T-cell (primary cell): ENCODE results near the gene STXBP1. TPM values are rescaled to one million over a fixed set of nuclear protein-coding genes. Genes with fewer than 3 reads are reported as not detected.

Experiments used
- ATAC-seq, 4 experiments: fragments of 200-7000 bp in 3 of 4; fragments of 150-1000 bp in 1 of 4; cut with Tn5 transposase; replicated peaks in 1 of 4; 1 replicate in 3 of 4; 2 replicates in 1 of 4; pipeline ENCODE4 v1.10.0; 2021; ENCODE audit warnings: moderate library complexity in 3 of 4, mild to moderate bottlenecking in 2 of 4, moderate number of reproducible peaks in 1 of 4
- CTCF ChIA-PET, 2 donors: fragments of 300-600 bp; sonication (Branson Sonifier 250); formaldehyde crosslinking; loops; one replicate each; lab custom pipeline; 2022; ENCODE audit warnings: antibody characterized with exemption in 2 of 2; lab: Charles Lee
- POLR2A ChIA-PET, 2 donors: fragments of 300-600 bp; sonication (Branson Sonifier 250); formaldehyde crosslinking; loops; one replicate each; lab custom pipeline; 2022; ENCODE audit warnings: antibody characterized with exemption in 2 of 2; lab: Charles Lee
- DNase-seq, 35 experiments: peaks; one replicate each; pipeline versions ENCODE4 v3.0.0 to v3.0.0-alpha.2; 2013 to 2023
- H3K27ac ChIP-seq: one replicate; pipeline ENCODE4 v1.5.1; 2013; ENCODE audit warnings: low read length
- H3K27me3 ChIP-seq, 2 experiments: replicated peaks in 1 of 2; 1 replicate in 1 of 2; 2 replicates in 1 of 2; pipeline versions ENCODE4 v1.6.1 to v1.7.0; 2013; ENCODE audit warnings: low read length in 1 of 2, mixed read lengths in 1 of 2; ENCODE audit not compliant: control insufficient read depth in 2 of 2, insufficient read depth in 2 of 2; ENCODE audit errors: extremely low read depth in 1 of 2
- H3K36me3 ChIP-seq, 2 donors: 1 replicate in 1 of 2; 2 replicates in 1 of 2; pipeline versions ENCODE4 v1.6.1 to v1.7.0; 2013; ENCODE audit warnings: low read length in 1 of 2; ENCODE audit not compliant: control insufficient read depth in 2 of 2, insufficient read depth in 1 of 2; ENCODE audit errors: extremely low read depth in 1 of 2
- H3K4me1 ChIP-seq, 2 experiments: 1 replicate in 1 of 2; 2 replicates in 1 of 2; pipeline versions ENCODE4 v1.6.1 to v1.7.0; 2013; ENCODE audit warnings: low read length in 2 of 2, mixed read lengths in 1 of 2; ENCODE audit not compliant: insufficient read depth in 2 of 2, control insufficient read depth in 1 of 2; ENCODE audit errors: extremely low read depth in 1 of 2
- H3K4me3 ChIP-seq, 2 donors: 1 replicate in 1 of 2; 2 replicates in 1 of 2; pipeline versions ENCODE4 v1.5.1 to v1.7.0; 2013; ENCODE audit warnings: mild to moderate bottlenecking in 2 of 2, low read length in 1 of 2, moderate library complexity in 1 of 2; ENCODE audit not compliant: control insufficient read depth in 1 of 2; ENCODE audit errors: extremely low read depth in 1 of 2
- H3K9me3 ChIP-seq: 2 replicates; pipeline ENCODE4 v1.7.0; 2013
- H3K27ac Mint-ChIP-seq, 2 donors: one replicate each; pipeline ENCODE4 v1.8.0; 2020 to 2021; ENCODE audit warnings: mild to moderate bottlenecking in 2 of 2, mixed read lengths in 2 of 2
- H3K27me3 Mint-ChIP-seq, 2 donors: one replicate each; pipeline ENCODE4 v1.8.0; 2021 to 2022; ENCODE audit warnings: mixed read lengths in 2 of 2
- H3K36me3 Mint-ChIP-seq: one replicate; pipeline ENCODE4 v1.8.0; 2021; ENCODE audit warnings: mixed read lengths
- H3K4me1 Mint-ChIP-seq, 3 donors: one replicate each; pipeline ENCODE4 v1.8.0; 2020 to 2022; ENCODE audit warnings: mixed read lengths in 3 of 3, mild to moderate bottlenecking in 1 of 3
- H3K4me3 Mint-ChIP-seq, 3 donors: one replicate each; pipeline ENCODE4 v1.8.0; 2020 to 2022; ENCODE audit warnings: mild to moderate bottlenecking in 3 of 3, mixed read lengths in 3 of 3, moderate library complexity in 3 of 3
- H3K9me3 Mint-ChIP-seq, 3 donors: one replicate each; pipeline ENCODE4 v1.8.0; 2020 to 2022; ENCODE audit warnings: mixed read lengths in 3 of 3
- WGBS: methylation state at CpG from one replicate; pipeline ENCODE4 v1.1.5; 2013; ENCODE audit warnings: missing lambda C conversion rate; ENCODE audit not compliant: insufficient coverage; 5-methylcytosine and 5-hydroxymethylcytosine counted together
- total RNA-seq, 35 experiments: library from RNA in 6 of 35; stranded (reverse) in 6 of 35; fragments of 120-200 nt in 1 of 35; gene quantifications; one replicate each; pipeline versions ENCODE4 v1.2.1 to v1.2.4 and lab custom pipeline; 2013 to 2026

The STXBP1 gene
- total RNA-seq, 5 donors from 2014 or later (not counting 1 experiment from before 2014, with no cell fraction given): 3.8 to 18.2 (median 17.3) TPM

DNA sequence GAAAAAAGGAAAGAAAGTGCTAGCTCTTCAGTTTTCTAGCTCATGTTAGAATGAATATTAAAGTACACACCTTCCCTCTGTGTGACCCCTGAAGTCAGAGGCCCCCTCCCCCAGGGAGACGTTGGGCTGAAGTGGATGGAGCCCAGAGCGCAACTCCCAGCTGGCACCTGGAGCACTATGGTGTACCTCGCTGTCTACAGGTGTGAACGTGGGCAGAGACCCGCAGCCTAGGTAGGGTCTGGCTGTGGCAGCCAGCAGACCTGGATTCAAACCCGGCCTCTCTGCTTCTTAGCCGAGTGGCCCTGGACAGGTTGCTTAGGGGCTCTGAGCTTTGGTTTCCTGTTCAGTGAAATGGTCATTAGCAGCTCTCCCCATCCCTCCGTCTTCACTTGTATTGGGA lies 116.7 kb downstream of the STXBP1 start:
- H3K4me3 ChIP-seq: no peak overlapping the region
- peaks cover 0 to 2% of the 10 kb centered on the region in 2 experiments for H3K4me1 ChIP-seq
- H3K36me3 Mint-ChIP-seq: peaks cover 6% of the 10 kb centered on the region
- 95% methylated on average over 4 of the region's 8 CpGs for WGBS
- no peak overlapping the region for H3K27ac Mint-ChIP-seq
- no peaks in the 10 kb centered on the region for H3K27me3 Mint-ChIP-seq
- no peaks in the 10 kb centered on the region for H3K9me3 ChIP-seq
- H3K36me3 ChIP-seq: peaks cover 12% of the 10 kb centered on the region in 2 donors
- H3K9me3 Mint-ChIP-seq: no peaks in the 10 kb centered on the region
- ChIA-PET POLR2A (interaction anchor here in 1 of 2 donors (0.6 kb wide), 2 partner anchors 120 to 151 kb away, joined by 5 read pairs; no protein-coding TSS in a partner anchor), CTCF (interaction anchor here in 1 of 2 donors (0.5 kb wide), 1 partner anchor 340 kb away, joined by 4 read pairs; no protein-coding TSS in a partner anchor)
- no peak overlapping the region for H3K4me3 Mint-ChIP-seq
- no peaks in the 10 kb centered on the region for H3K27me3 ChIP-seq
- no peak overlapping the region for H3K27ac ChIP-seq
- no peak for ATAC-seq
- peaks cover 0 to 3% (median 3%) of the 10 kb centered on the region in 3 donors for H3K4me1 Mint-ChIP-seq
- DNase-seq: no peak

DNA sequence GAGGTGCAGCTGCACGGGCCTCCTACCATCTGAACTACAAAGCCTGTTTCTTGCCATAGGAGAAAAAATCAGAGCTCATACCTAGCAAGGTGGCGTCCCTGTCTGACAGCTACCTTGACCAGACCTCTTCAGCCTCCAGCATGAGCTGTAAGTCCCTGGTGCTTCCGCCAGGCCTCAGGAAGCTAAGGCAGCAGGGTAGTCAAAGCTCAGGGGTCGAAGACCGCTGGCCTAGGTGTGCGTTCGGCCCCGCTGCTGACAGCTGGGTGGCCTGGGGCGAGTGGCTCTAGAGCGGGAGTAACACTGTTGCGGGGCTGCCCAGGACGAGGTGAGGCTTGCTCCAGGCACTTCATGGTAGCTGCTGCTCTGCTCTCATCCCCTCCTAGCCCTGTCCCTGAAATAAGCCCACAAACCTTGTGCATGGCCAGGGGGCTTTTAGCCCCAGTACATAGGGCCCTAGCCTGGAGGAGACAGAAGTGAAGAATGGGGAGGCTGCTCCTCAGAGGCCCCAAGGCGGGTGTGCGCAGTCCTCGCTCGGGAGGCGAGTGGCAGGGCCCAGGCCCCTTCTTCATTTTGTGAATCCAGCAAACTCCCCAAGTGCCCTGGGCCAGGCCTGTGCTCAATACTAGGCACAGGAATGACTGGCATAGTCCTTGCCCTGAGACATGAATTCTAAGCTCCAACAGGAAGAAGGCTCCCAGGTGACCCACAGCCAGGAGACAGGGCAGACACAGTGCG lies 117.6 kb downstream of the STXBP1 start:
- H3K27ac Mint-ChIP-seq: no peak overlapping the region
- peaks cover 0 to 11% (median 11%) of the 10 kb centered on the region in 3 donors for H3K4me1 Mint-ChIP-seq
- H3K4me3 Mint-ChIP-seq: no peak overlapping the region
- ATAC-seq (no peak), DNase-seq (no peak)
- H3K36me3 Mint-ChIP-seq: peaks cover 6% of the 10 kb centered on the region
- Histone ChIP-seq H3K27me3 (no peaks in the 10 kb centered on the region), H3K36me3 (peaks cover 12% of the 10 kb centered on the region in 2 donors), H3K27ac (no peak overlapping the region), H3K9me3 (no peaks in the 10 kb centered on the region), H3K4me1 (peaks cover 0 to 11% of the 10 kb centered on the region in 2 experiments), H3K4me3 (no peak overlapping the region)
- H3K9me3 Mint-ChIP-seq: no peaks in the 10 kb centered on the region
- ChIA-PET POLR2A (interaction anchor here in 1 of 2 donors (0.6 kb wide), 1 partner anchor 119 kb away, joined by 5 read pairs; no protein-coding TSS in a partner anchor), CTCF (interaction anchor here in 1 of 2 donors (0.6 kb wide), 1 partner anchor 49 kb away, joined by 3 read pairs; the partner anchor contains the start of gene SH2D3C)
- H3K27me3 Mint-ChIP-seq: no peaks in the 10 kb centered on the region
- WGBS: 94% methylated on average over 12 of the region's 18 CpGs

DNA sequence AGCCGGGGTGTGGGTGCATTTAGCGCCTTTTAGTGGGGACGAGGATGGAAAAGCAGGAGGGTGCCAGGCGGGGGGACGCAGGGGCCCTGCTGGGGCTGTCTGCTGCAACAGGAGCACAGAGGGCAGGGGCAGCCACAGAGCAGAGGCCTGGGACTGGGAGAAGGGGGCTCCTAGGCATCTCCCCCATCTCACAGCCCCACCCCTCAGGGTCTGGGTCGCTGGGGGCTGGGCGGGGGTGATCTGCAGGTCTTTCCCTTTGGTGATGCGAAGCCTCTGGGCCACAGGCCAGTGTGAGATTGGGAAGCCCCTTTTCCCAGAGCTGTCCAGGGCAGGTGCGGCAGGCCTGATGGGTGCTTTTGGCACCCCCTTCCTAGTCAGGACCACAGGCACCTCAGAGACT lies 118.2 kb downstream of the STXBP1 start:
- CTCF ChIA-PET: no interaction called here

DNA sequence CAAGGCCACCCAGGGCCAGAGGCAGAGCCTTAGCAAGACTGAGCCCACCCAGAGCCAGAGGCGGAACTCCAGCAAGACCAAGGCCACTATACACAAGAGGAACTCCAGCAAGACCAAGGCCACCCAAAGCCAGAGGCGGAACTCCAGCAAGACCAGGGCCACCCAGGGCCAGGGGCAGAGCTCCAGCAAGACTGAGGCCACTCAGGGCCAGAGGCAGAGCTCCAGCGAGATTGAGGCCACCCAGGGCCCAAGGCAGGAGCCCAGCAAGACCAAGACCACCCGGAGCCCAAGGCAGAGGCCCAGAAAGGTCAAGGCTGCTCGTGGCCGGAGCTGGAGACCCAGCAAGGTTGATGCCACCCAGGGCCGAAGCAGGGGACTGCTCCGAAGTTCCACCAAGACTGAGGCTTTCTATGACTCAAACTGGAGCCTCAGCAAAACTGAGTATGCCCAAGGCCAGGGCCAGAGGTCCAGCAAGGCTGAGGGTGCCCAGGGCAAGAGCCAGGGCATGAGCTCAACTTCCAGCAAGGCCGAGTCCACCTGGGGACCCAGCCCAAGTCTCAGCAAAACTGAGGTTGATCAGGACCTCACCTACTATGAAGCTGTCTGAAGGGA lies 118.8 kb downstream of the STXBP1 start:
- ChIA-PET CTCF (no interaction called here), POLR2A (interaction anchor here in 1 of 2 donors (0.6 kb wide), 1 partner anchor 61 kb away, joined by 5 read pairs; no protein-coding TSS in a partner anchor)
- Mint-ChIP-seq H3K27me3 (no peaks in the 10 kb centered on the region), H3K4me3 (no peak overlapping the region), H3K36me3 (peaks cover 6% of the 10 kb centered on the region), H3K9me3 (no peaks in the 10 kb centered on the region), H3K27ac (no peak overlapping the region), H3K4me1 (peaks cover 5 to 18% (median 17%) of the 10 kb centered on the region in 3 donors)
- H3K4me1 ChIP-seq: peaks cover 2 to 19% of the 10 kb centered on the region in 2 experiments
- no peak overlapping the region for H3K4me3 ChIP-seq
- H3K27ac ChIP-seq: no peak overlapping the region
- DNase-seq (no peak), ATAC-seq (no peak)
- no peaks in the 10 kb centered on the region for H3K27me3 ChIP-seq
- H3K9me3 ChIP-seq: no peaks in the 10 kb centered on the region
- H3K36me3 ChIP-seq: peaks cover 12% of the 10 kb centered on the region in 2 donors
- 85% methylated on average over 9 of the region's 9 CpGs for WGBS

More for the DNA sequence above, 118.2 kb downstream of the STXBP1 start:
- no peaks in the 10 kb centered on the region for H3K27me3 ChIP-seq
- H3K4me3 ChIP-seq: no peak overlapping the region
- ATAC-seq (no peak), DNase-seq (no peak)
- H3K36me3 ChIP-seq: peaks cover 12% of the 10 kb centered on the region in 2 donors
- H3K4me1 Mint-ChIP-seq: peaks cover under 1 to 12% (median 12%) of the 10 kb centered on the region in 3 donors
- POLR2A ChIA-PET: no interaction called here
- H3K9me3 ChIP-seq: no peaks in the 10 kb centered on the region
- no peaks in the 10 kb centered on the region for H3K27me3 Mint-ChIP-seq
- 96% methylated on average over 6 of the region's 9 CpGs for WGBS
- H3K9me3 Mint-ChIP-seq: no peaks in the 10 kb centered on the region
- H3K27ac Mint-ChIP-seq: no peak overlapping the region
- no peak overlapping the region for H3K4me3 Mint-ChIP-seq
- peaks cover 6% of the 10 kb centered on the region for H3K36me3 Mint-ChIP-seq
- no peak overlapping the region for H3K27ac ChIP-seq
- peaks cover 0 to 13% of the 10 kb centered on the region in 2 experiments for H3K4me1 ChIP-seq

DNA sequence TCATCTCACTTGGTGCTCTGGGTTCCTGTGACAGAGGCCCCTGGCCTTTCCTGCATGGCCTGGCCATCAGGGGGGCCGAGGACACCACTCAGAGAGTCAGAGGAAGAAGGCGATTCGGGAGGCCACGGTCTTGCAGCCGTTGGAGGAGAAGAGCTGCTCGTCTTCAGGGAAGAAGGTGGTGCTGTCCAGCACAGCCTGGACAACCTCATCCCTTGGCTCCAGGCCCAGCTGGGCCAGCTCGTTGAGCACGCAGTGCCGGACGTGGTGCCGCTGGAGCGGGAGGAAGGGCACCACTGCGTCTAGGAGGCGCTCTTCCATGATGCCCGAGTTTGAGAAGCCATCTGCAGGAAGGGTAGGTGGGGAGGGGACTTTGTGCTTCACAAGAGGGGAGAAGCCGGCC lies 119.9 kb downstream of the STXBP1 start:
- peaks cover 5 to 19% (median 17%) of the 10 kb centered on the region in 3 donors for H3K4me1 Mint-ChIP-seq
- POLR2A ChIA-PET: no interaction called here
- ATAC-seq (no peak), DNase-seq (no peak)
- Histone ChIP-seq H3K4me3 (no peak overlapping the region), H3K4me1 (peaks cover 2 to 23% of the 10 kb centered on the region in 2 experiments), H3K27ac (no peak overlapping the region), H3K27me3 (no peaks in the 10 kb centered on the region), H3K9me3 (no peaks in the 10 kb centered on the region), H3K36me3 (peaks cover 10 to 12% of the 10 kb centered on the region in 2 donors)
- no peaks in the 10 kb centered on the region for H3K9me3 Mint-ChIP-seq
- no peaks in the 10 kb centered on the region for H3K27me3 Mint-ChIP-seq
- WGBS: 97% methylated on average over 15 of the region's 16 CpGs
- H3K36me3 Mint-ChIP-seq: peaks cover 6% of the 10 kb centered on the region
- CTCF ChIA-PET: interaction anchor here in 1 of 2 donors (0.5 kb wide), 1 partner anchor 14 kb away, joined by 9 read pairs; no protein-coding TSS in a partner anchor
- H3K4me3 Mint-ChIP-seq: no peak overlapping the region
- H3K27ac Mint-ChIP-seq: no peak overlapping the region

DNA sequence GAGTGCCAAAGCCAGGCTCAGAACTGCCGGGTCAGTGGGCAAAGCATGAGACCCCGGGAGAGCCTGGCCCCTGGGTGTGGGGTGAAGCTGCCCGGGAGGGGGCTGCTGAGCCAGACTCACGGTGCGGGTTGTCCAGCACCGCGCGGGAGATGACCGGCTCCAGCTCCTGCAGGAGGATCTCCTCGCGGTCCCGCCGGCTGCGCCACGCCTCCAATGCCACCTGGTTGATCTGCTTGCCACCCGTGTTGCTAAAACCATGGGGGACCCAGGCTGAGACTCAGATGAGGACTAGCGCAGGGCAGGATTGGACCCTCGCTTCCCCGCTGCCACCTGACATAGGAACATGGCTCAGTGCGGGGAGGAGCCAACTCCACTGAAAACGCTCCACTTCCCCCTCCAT lies 120.4 kb downstream of the STXBP1 start:
- CTCF ChIA-PET: interaction anchor here in 1 of 2 donors (0.5 kb wide), 1 partner anchor 14 kb away, joined by 9 read pairs; no protein-coding TSS in a partner anchor
- peaks cover 5 to 22% (median 17%) of the 10 kb centered on the region in 3 donors for H3K4me1 Mint-ChIP-seq
- POLR2A ChIA-PET: no interaction called here
- Histone ChIP-seq H3K27me3 (no peaks in the 10 kb centered on the region), H3K9me3 (no peaks in the 10 kb centered on the region), H3K4me3 (no peak overlapping the region), H3K36me3 (peaks cover 9 to 12% of the 10 kb centered on the region in 2 donors), H3K27ac (no peak overlapping the region), H3K4me1 (peaks cover 2 to 23% of the 10 kb centered on the region in 2 experiments)
- peaks cover 6% of the 10 kb centered on the region for H3K36me3 Mint-ChIP-seq
- DNase-seq (no peak), ATAC-seq (no peak)
- no peaks in the 10 kb centered on the region for H3K9me3 Mint-ChIP-seq
- H3K27ac Mint-ChIP-seq: no peak overlapping the region
- WGBS: 96% methylated on average over 21 of the region's 21 CpGs
- H3K27me3 Mint-ChIP-seq: no peaks in the 10 kb centered on the region
- no peak overlapping the region for H3K4me3 Mint-ChIP-seq
